HG03103 (cell line): ENCODE measurements around the gene TMEM204.

Source experiments
- ATAC-seq: cut with Tn5 transposase; IDR thresholded peaks from one replicate; pipeline ENCODE4 v1.9.1; 2021; ENCODE audit warnings: low read depth; ENCODE audit not compliant: unreplicated experiment

Gene TMEM204

GRCh38 chr16:1536601-1537000 lies 3.1 kb downstream of the TMEM204 start:
- no peak for ATAC-seq

GRCh38 chr16:1537138-1537577 lies 3.7 kb downstream of the TMEM204 start:
- no peak for ATAC-seq

DNA sequence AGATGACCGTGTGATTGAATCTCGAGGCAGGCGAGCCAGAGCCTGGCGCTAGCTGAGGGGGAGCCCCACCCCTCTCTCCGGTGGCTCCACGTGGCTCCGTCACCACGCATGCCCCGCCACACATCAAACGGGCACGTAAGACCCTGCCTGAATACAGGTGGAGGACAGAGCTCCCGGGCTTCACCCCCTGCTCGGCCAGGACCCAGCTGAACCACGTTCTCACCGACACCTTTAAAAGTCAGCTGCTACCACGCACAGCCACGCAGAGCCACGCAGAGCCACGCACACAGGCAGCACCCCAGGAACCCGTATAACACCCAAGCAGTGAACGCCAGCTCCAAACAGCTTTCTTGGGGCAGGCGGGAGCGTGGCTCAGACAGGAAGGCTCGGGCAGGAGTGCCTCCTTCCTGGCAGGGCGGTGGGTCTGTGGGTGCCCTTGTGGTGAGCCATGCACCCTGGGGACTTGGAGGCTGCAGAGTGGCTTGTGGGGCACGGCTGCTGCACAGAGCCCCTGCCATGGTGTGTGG lies 4.4 kb downstream of the TMEM204 start:
- no peak for ATAC-seq

DNA sequence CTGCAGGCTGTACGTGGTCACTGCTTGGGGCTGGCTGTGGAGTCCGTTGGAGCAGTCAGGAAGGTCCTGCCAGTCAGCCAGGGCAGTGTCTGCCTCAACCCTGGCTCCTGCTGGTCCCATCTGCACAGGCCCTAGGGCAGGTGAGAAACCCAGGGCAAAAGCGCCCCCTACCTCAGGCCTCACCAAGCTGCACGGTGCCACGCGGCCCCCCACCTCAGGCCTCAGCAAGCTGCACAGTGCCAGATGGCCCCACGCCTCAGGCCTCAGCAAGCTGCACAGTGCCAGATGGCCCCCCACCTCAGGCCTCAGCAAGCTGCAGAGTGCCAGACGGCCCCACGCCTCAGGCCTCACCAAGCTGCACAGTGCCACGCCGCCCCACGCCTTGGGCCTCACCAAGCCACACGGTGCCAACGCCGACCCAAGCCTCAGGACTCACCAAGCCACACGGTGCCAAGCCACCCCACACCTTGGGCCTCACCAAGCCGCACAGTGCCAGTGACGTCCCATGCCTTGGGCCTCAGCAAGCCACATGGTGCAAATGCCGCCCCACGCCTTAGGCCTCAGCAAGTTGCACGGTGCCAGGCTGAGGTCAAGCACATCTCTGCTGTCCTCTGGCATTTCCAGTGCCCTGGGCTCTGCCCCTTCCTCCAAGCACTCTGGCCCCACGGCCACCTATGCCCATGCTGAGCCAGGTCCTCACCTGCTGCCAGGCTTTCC lies 5.5 kb downstream of the TMEM204 start:
- ATAC-seq = no peak

- no peak for ATAC-seq
Observed at GRCh38 chr16:1539720-1540555, 6.5 kb downstream of the TMEM204 start.

DNA sequence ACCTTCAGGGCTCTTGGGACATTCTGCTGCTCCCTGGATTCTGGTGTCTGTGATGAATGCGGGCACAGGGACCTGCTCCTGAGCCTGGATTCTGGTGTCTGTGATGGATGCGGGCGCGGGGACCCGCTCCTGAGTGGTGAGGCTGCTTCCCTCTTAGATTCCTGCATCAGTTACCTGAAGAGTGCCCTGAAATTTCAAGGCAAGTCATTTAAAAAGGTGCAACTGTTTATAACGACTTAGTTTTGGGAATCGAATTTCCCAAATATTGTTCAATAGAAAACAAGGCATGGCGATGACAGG lies 7.0 kb downstream of the TMEM204 start:
- ATAC-seq = no peak

DNA sequence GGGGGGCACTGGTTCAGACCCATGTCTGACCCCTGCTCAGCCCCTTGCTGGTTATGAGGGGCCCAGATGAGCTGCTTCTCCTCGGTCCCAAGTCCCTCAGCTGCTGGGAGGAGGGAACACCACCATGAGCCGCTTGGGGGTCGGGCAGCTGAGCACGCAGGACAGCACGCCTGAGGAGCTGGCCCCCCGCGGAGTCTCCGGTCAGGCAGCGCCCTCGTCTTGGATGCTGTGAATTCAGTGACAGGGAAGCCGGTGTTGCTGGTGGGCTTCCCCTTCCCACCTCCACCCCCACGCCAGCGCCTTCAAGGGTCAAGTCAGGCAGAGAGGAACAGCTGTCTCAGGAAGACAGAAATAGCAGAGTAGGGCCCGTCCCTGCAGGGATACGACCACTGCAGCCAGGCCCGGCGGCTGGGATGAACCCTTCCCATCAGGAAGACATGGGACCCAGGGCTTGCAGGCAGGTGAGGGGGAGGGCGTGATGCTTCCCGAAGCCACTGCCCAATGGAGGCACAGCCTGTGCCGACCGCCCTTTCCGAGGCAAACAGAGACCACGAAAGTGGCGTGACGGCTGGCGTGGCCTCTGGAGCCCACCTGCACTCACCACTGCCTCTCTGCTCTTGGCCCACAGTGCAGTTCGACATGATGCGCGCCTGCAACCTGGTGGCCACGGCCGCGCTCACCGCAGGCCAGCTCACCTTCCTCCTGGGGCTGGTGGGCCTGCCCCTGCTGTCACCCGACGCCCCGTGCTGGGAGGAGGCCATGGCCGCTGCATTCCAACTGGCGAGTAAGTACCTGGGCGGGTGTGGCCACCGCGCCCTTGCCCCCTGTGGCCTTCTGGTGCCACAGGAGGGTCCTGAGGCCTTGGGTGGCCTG lies 8.1 kb downstream of the TMEM204 start:
- ATAC-seq = no peak

DNA sequence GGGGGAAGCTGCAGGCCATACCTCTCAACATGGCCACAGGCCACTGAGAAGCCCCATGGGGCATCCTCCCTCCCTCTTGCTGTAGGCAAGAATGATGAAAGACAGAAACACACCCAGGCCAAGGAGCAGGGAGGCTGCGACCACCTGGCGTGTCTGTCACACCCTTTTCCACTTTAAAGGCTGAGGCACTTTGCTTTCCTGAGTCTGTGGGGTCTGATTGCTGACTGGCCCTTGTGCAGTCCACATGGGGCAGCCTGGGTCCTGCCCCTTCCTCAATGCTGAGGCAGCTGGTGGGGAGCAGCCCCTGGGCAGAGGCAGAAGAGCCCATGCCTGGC lies 8.7 kb downstream of the TMEM204 start:
- ATAC-seq = no peak

- ATAC-seq = no peak
Observed at GRCh38 chr16:1542533-1542932, 9.1 kb downstream of the TMEM204 start.

DNA sequence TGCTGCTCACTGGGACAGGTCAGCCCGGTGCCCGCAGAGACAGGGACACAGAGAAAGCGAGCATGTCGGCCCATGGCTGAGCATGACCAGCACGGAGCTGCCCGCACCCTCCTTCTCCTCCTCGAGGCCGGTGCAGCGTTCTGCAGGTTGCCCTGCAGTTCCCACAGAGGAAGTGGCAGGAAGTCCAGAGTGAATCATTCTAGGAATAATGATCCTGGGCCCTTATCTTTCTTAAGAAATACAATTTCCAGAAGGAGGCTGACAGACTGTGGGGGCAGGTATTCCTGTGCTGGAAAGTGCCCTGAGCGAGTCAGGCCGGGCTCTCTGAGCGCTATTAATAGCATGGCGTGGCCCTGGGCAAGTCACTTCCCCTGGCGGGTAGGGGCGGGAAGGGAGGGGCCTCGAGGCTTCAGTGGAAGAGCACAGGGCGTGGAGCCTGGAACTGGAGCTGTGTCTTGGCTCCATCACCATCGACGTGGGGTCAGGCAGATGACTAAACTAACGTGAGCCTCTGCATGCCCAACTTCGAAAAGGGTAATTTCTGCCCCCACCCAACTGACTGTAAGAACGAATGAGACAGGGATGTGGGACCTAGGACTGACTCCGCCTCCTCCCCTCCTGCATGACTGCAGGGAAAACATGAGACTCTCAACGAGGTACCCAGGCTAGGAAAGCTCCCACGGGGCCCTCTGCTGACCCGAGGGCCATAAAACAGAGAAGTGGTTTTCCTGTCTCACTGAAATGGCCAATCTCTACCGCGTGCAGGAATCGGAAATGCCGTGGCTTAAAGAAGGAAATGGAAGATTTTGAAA lies 9.8 kb downstream of the TMEM204 start:
- no peak for ATAC-seq

- ATAC-seq = no peak
Observed at GRCh38 chr16:1545044-1546040, 11.9 kb downstream of the TMEM204 start.

- ATAC-seq = no peak
Observed at GRCh38 chr16:1546430-1546829, 13.0 kb downstream of the TMEM204 start.

DNA sequence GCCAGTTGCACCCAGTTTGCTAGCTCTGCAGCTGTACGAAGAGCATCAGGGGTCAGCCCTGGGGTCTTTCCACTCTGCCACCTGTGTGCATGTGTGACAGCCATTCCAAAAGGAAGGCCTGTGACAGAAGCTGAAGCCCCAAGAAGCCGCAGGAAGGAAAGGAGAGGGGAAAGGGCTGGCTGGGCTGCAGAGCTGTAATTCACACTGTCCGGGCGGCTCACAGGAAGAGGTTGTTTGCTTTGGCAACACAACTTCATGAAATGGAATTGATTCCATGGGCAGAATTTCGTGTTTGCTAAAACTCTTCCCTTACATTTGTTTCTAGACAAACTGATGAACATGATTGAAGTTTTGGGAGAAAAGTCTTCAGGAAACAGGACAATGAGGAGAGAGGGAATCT lies 14.8 kb downstream of the TMEM204 start:
- no peak for ATAC-seq

GRCh38 chr16:1548727-1549126 lies 15.3 kb downstream of the TMEM204 start:
- ATAC-seq = no peak

DNA sequence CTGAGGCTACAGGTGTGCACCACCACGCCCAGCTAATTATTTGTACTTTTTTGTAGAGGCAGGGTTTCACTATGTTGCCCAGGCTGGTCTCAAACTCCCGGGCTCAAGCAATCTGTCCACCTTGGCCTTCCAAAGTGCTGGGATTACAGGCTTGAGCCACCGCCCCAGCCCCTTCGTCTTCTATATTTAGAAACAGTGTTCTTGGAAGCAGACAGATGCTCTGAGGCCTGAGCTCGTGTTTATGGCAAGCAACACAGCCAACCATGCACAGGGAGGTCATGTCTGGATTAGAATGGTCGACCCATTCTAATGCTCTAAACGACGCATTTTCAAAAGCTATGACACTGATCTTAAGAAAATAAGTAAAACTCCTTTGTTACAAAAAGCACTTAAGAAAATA lies 16.6 kb downstream of the TMEM204 start:
- ATAC-seq = no peak

DNA sequence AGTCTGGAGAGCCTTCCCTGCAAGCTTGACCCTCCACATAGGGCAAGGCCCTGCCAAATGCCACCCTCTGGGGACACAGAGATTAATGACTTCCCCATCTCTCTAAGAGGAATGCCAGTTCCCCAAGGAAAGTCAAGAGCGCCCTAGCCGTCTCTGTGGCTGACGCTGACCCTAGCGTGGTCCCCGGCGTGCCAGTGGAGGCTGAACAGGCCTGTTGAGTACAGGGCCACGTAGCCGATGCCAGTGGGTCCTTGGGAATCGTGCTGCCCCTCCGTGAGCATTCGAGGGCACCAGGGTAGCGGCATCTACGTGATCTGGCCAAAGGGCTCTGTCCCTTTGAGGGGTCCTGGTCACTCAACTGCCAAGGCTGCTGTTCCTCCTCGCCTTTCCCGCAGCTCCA lies 17.2 kb downstream of the TMEM204 start:
- no peak for ATAC-seq

- ATAC-seq = no peak
Observed at GRCh38 chr16:1551166-1551565, 17.7 kb downstream of the TMEM204 start.

- ATAC-seq = no peak
Observed at GRCh38 chr16:1552129-1552528, 18.7 kb downstream of the TMEM204 start.
